Vagina (tissue), 2 donors: ENCODE results near the gene LGALS9.

Source experiments
- POLR2A ChIP-seq, 2 donors: fragments of 450-650 bp; IDR thresholded peaks; one replicate each; pipeline ENCODE4 v1.6.1; 2017; ENCODE audit warnings: antibody characterized with exemption in 2 of 2, mild to moderate bottlenecking in 2 of 2, moderate library complexity in 2 of 2
- TF ChIP-seq, protein P1 (sequence below), 3 experiments: fragments of 450-650 bp in 2 of 3; fragments of 200-600 bp in 1 of 3; sonication (generic) in 1 of 3; IDR thresholded peaks; one replicate each; pipeline ENCODE4 v1.5.1; 2017 to 2019; ENCODE audit warnings: antibody characterized with exemption in 3 of 3, mild to moderate bottlenecking in 2 of 3, moderate library complexity in 2 of 3

DNA sequence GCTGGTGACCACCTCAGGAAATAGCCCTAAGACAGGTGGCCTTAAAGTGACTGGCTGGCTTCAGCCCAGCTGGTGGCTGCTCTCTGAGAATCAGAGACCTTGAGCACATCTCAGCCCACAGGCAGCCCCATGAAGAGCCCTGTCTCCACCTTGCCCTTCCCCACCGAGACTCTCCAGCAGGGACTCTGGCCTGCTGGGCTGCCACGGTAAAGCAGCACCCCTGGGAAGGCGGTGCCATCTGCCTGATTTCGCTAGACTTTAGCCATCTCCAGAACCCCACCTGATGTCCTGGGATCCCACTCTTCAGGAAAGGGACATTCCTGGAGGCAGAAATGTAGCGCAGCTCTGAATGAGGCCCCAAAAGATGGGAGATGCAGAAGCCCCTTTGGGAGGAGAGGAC lies 45.2 kb upstream of the LGALS9 start:
- TF ChIP-seq, protein P1, sequence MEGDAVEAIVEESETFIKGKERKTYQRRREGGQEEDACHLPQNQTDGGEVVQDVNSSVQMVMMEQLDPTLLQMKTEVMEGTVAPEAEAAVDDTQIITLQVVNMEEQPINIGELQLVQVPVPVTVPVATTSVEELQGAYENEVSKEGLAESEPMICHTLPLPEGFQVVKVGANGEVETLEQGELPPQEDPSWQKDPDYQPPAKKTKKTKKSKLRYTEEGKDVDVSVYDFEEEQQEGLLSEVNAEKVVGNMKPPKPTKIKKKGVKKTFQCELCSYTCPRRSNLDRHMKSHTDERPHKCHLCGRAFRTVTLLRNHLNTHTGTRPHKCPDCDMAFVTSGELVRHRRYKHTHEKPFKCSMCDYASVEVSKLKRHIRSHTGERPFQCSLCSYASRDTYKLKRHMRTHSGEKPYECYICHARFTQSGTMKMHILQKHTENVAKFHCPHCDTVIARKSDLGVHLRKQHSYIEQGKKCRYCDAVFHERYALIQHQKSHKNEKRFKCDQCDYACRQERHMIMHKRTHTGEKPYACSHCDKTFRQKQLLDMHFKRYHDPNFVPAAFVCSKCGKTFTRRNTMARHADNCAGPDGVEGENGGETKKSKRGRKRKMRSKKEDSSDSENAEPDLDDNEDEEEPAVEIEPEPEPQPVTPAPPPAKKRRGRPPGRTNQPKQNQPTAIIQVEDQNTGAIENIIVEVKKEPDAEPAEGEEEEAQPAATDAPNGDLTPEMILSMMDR (IDR thresholded peaks at IDR 0.05): no peak
- TF ChIP-seq POLR2A (IDR thresholded peaks at IDR 0.05): no peak
